H9 (cell line): ENCODE results near the gene DOCK7. TPM values are rescaled to one million over a fixed set of nuclear protein-coding genes. Genes with fewer than 3 reads are reported as not detected.

Experiments used
- DNase-seq: peaks from one replicate; pipeline ENCODE4 v3.0.0-alpha.2; 2017
- H2AFZ ChIP-seq: one replicate; pipeline ENCODE4 v1.6.1; 2013; ENCODE audit warnings: mild to moderate bottlenecking, low read length, control low read depth, moderate library complexity
- H2AK5ac ChIP-seq: 2 replicates; pipeline ENCODE4 v1.6.1; 2013; ENCODE audit warnings: low read length, control low read depth, mixed read lengths; ENCODE audit not compliant: insufficient read length
- H2BK120ac ChIP-seq: one replicate; pipeline ENCODE4 v1.6.1; 2013; ENCODE audit warnings: low read depth, mild to moderate bottlenecking, low read length, control low read depth, inconsistent platforms; ENCODE audit not compliant: poor library complexity, severe bottlenecking
- H2BK12ac ChIP-seq: 2 replicates; pipeline ENCODE4 v1.6.1; 2013; ENCODE audit warnings: low read length, control low read depth, mixed read lengths, low read depth; ENCODE audit not compliant: insufficient read length
- H2BK15ac ChIP-seq: 2 replicates; pipeline ENCODE4 v1.6.1; 2013; ENCODE audit warnings: low read depth, low read length, control low read depth
- H2BK20ac ChIP-seq: one replicate; pipeline ENCODE4 v1.6.1; 2013; ENCODE audit warnings: low read depth, mild to moderate bottlenecking, low read length, control low read depth, inconsistent platforms; ENCODE audit not compliant: poor library complexity, severe bottlenecking
- H2BK5ac ChIP-seq: 2 replicates; pipeline ENCODE4 v1.6.1; 2013; ENCODE audit warnings: low read length, control low read depth, mixed read lengths; ENCODE audit not compliant: insufficient read length
- H3K14ac ChIP-seq: 2 replicates; pipeline ENCODE4 v1.6.1; 2013; ENCODE audit warnings: low read length, control low read depth; ENCODE audit not compliant: insufficient read depth
- H3K18ac ChIP-seq: 2 replicates; pipeline ENCODE4 v1.6.1; 2013; ENCODE audit warnings: low read depth, mild to moderate bottlenecking, mixed read lengths, low read length, control low read depth; ENCODE audit not compliant: insufficient read length
- H3K23ac ChIP-seq: 2 replicates; pipeline ENCODE4 v1.6.1; 2013; ENCODE audit warnings: low read length, control low read depth, mixed read lengths, low read depth; ENCODE audit not compliant: insufficient read length
- H3K23me2 ChIP-seq: 2 replicates; pipeline ENCODE4 v1.6.1; 2013; ENCODE audit warnings: low read depth, mild to moderate bottlenecking, mixed read lengths, low read length, control low read depth; ENCODE audit not compliant: insufficient read length, poor library complexity, severe bottlenecking
- H3K27ac ChIP-seq: 2 replicates; pipeline ENCODE4 v1.5.1; 2013; ENCODE audit warnings: low read length, control low read depth, mixed read lengths, low read depth; ENCODE audit not compliant: insufficient read length
- H3K27me3 ChIP-seq: 2 replicates; pipeline ENCODE4 v1.6.1; 2013; ENCODE audit warnings: low read length, control low read depth, inconsistent platforms; ENCODE audit not compliant: insufficient read depth
- H3K4ac ChIP-seq: 2 replicates; pipeline ENCODE4 v1.6.1; 2013; ENCODE audit warnings: low read depth, mild to moderate bottlenecking, control low read depth, inconsistent platforms, low read length, moderate library complexity
- H3K4me1 ChIP-seq: 2 replicates; pipeline ENCODE4 v1.6.1; 2013; ENCODE audit warnings: low read length, control low read depth, inconsistent platforms; ENCODE audit not compliant: insufficient read depth
- H3K4me2 ChIP-seq: 2 replicates; pipeline ENCODE4 v1.6.1; 2013; ENCODE audit warnings: low read length, control low read depth, mixed read lengths; ENCODE audit not compliant: insufficient read length, insufficient read depth
- H3K56ac ChIP-seq: 2 replicates; pipeline ENCODE4 v1.6.1; 2013; ENCODE audit warnings: low read depth, mild to moderate bottlenecking, mixed read lengths, low read length, control low read depth; ENCODE audit not compliant: insufficient read length
- H3K79me1 ChIP-seq: 2 replicates; pipeline ENCODE4 v1.6.1; 2013; ENCODE audit warnings: low read depth, mild to moderate bottlenecking, moderate library complexity, low read length, control low read depth, inconsistent platforms; ENCODE audit not compliant: insufficient read depth, poor library complexity, severe bottlenecking
- H3K79me2 ChIP-seq: 2 replicates; pipeline ENCODE4 v1.6.1; 2013; ENCODE audit warnings: low read length, control low read depth, inconsistent platforms; ENCODE audit not compliant: insufficient read depth
- H3K9ac ChIP-seq: 2 replicates; pipeline ENCODE4 v1.6.1; 2013; ENCODE audit warnings: low read length, control low read depth, mixed read lengths; ENCODE audit not compliant: insufficient read length; ENCODE audit errors: extremely low read depth
- H3K9me3 ChIP-seq: one replicate; pipeline ENCODE4 v1.6.1; 2013; ENCODE audit warnings: low read depth, low read length, inconsistent platforms; ENCODE audit not compliant: control insufficient read depth
- H3T11ph ChIP-seq: one replicate; pipeline ENCODE4 v1.6.1; 2013; ENCODE audit warnings: mild to moderate bottlenecking, low read length, control low read depth, inconsistent platforms
- H4K20me1 ChIP-seq: one replicate; pipeline ENCODE4 v1.6.1; 2013; ENCODE audit not compliant: control insufficient read depth, insufficient read length, insufficient read depth
- H4K5ac ChIP-seq: 2 replicates; pipeline ENCODE4 v1.6.1; 2013; ENCODE audit warnings: low read depth, mild to moderate bottlenecking, mixed read lengths, low read length, control low read depth; ENCODE audit not compliant: insufficient read length
- H4K8ac ChIP-seq: replicated peaks from 2 replicates; pipeline ENCODE4 v1.6.1; 2013; ENCODE audit warnings: low read length, control low read depth, mixed read lengths, low read depth; ENCODE audit not compliant: insufficient read length
- H4K91ac ChIP-seq: 2 replicates; pipeline ENCODE4 v1.6.1; 2013; ENCODE audit warnings: low read depth, mild to moderate bottlenecking, moderate library complexity, mixed read lengths, low read length, control low read depth; ENCODE audit not compliant: insufficient read length
- H3K27ac Mint-ChIP-seq, 3 experiments: 2 replicates in 2 of 3; 3 replicates in 1 of 3; pipeline ENCODE4 v1.8.0; 2020 to 2021; ENCODE audit warnings: mixed read lengths in 3 of 3, mild to moderate bottlenecking in 1 of 3, moderate library complexity in 1 of 3
- H3K27me3 Mint-ChIP-seq: 2 replicates; pipeline ENCODE4 v1.8.0; 2021; ENCODE audit warnings: low read depth, mild to moderate bottlenecking, moderate library complexity, mixed read lengths
- H3K36me3 Mint-ChIP-seq, 3 experiments: 2 replicates in 2 of 3; 3 replicates in 1 of 3; pipeline ENCODE4 v1.8.0; 2020 to 2021; ENCODE audit warnings: low read depth in 3 of 3, mixed read lengths in 3 of 3; ENCODE audit not compliant: insufficient read depth in 1 of 3
- H3K4me1 Mint-ChIP-seq, 2 experiments: 2 replicates each; pipeline ENCODE4 v1.8.0; 2020; ENCODE audit warnings: mixed read lengths in 2 of 2
- H3K4me3 Mint-ChIP-seq, 2 experiments: 2 replicates in 1 of 2; 3 replicates in 1 of 2; pipeline ENCODE4 v1.8.0; 2020 to 2021; ENCODE audit warnings: mild to moderate bottlenecking in 2 of 2, mixed read lengths in 2 of 2, moderate library complexity in 1 of 2
- H3K9me3 Mint-ChIP-seq, 2 experiments: 2 replicates in 1 of 2; 3 replicates in 1 of 2; pipeline ENCODE4 v1.8.0; 2020; ENCODE audit warnings: mild to moderate bottlenecking in 2 of 2, mixed read lengths in 2 of 2, moderate library complexity in 1 of 2
- CTCF ChIP-seq: fragments of 200-600 bp; sonication (generic); conservative IDR thresholded peaks from 3 replicates; pipeline ENCODE4 v1.8.0; 2021; ENCODE audit warnings: antibody characterized with exemption, mild to moderate bottlenecking
- WGBS: extraction: QIAGEN DNeasy Blood & Tissue Kit; methylation state at CpG from one replicate; pipeline ENCODE4 v1.1.7; 2013; ENCODE audit warnings: missing lambda C conversion rate, low lambda C conversion rate, mixed read lengths; ENCODE audit not compliant: insufficient read length; ENCODE audit errors: extremely low coverage; 5-methylcytosine and 5-hydroxymethylcytosine counted together
- total RNA-seq: library from RNA; stranded (reverse); gene quantifications from 2 replicates; pipeline ENCODE4 v1.2.1, GENCODE V29; 2021

The DOCK7 gene
- total RNA-seq, 1 experiment from 2014 or later: 36.8 TPM

GRCh38 chr1:62438163-62438562 lies 250.0 kb downstream of the DOCK7 start:
- H4K91ac ChIP-seq: no peak overlapping the region
- no peak overlapping the region for H3K27ac ChIP-seq
- H4K20me1 ChIP-seq: no peaks in the 10 kb centered on the region
- H3K4me2 ChIP-seq: peak overlapping the region; percentile 98
- peaks cover 15 to 18% of the 10 kb centered on the region in 2 experiments for H3K4me1 Mint-ChIP-seq
- H3K79me1 ChIP-seq: peaks cover 4% of the 10 kb centered on the region
- H3K23ac ChIP-seq: no peak overlapping the region
- no peak overlapping the region for H2BK120ac ChIP-seq
- H3K23me2 ChIP-seq: peaks cover 16% of the 10 kb centered on the region
- H2BK5ac ChIP-seq: no peak overlapping the region
- peaks cover 10 to 31% (median 29%) of the 10 kb centered on the region in 3 experiments for H3K36me3 Mint-ChIP-seq
- H3K9me3 ChIP-seq: no peaks in the 10 kb centered on the region
- peak overlapping the region in 2 of 3 experiments; percentile 41 to 63; a peak in 1 of 7 replicates for H3K27ac Mint-ChIP-seq
- no peak for TF ChIP-seq CTCF
- H3K56ac ChIP-seq: no peak overlapping the region
- H3K27me3 ChIP-seq: no peaks in the 10 kb centered on the region
- H4K8ac ChIP-seq: no peak overlapping the region
- no peak for DNase-seq
- H2BK20ac ChIP-seq: no peak overlapping the region
- no peak overlapping the region for H4K5ac ChIP-seq
- no peak overlapping the region for H2BK12ac ChIP-seq
- H3K4me3 Mint-ChIP-seq: peak overlapping the region; percentile 85 to 88
- H3K14ac ChIP-seq: no peak overlapping the region
- no peak overlapping the region for H3K4ac ChIP-seq
- H3K27me3 Mint-ChIP-seq: no peaks in the 10 kb centered on the region
- H3K4me1 ChIP-seq: no peaks in the 10 kb centered on the region
- H3K79me2 ChIP-seq: peaks cover 24% of the 10 kb centered on the region
- H2BK15ac ChIP-seq: no peak overlapping the region
- H2AFZ ChIP-seq: no peak overlapping the region
- H3T11ph ChIP-seq: no peak overlapping the region
- peak overlapping the region; percentile 95 for H3K9ac ChIP-seq
- no peak overlapping the region for H3K18ac ChIP-seq
- no CpG with 5 or more reads among the region's 7 CpGs for WGBS
- H3K9me3 Mint-ChIP-seq: no peaks in the 10 kb centered on the region
- no peak overlapping the region for H2AK5ac ChIP-seq
